AG04450 (cell line): ENCODE results near the gene APBA3. TPM values are rescaled to one million over a fixed set of nuclear protein-coding genes. Genes with fewer than 3 reads are reported as not detected.

ENCODE experiments used
- CTCF ChIA-PET: fragments of 300-600, 350-600 bp; formaldehyde crosslinking; extraction: SDS; loops from one replicate; lab custom pipeline; 2022; ENCODE audit warnings: antibody characterized with exemption, inconsistent platforms; lab: Charles Lee
- POLR2A ChIA-PET: fragments of 350-600 bp; formaldehyde crosslinking; extraction: SDS; loops from one replicate; lab custom pipeline; 2021; ENCODE audit warnings: antibody characterized with exemption, inconsistent platforms; lab: Yijun Ruan, JAX
- DNase-seq: peaks from one replicate; pipeline ENCODE4 v3.0.0-alpha.2; 2011; ENCODE audit warnings: low read depth, low spot score
- H3K27ac ChIP-seq: one replicate; pipeline ENCODE4 v1.5.1; 2012; ENCODE audit warnings: low read depth, low read length, control low read depth
- H3K27me3 ChIP-seq: one replicate; pipeline ENCODE4 v1.6.0; 2012; ENCODE audit warnings: low read length; ENCODE audit not compliant: control insufficient read depth, insufficient read depth
- H3K4me3 ChIP-seq: 2 replicates; pipeline ENCODE4 v1.5.1; 2011; ENCODE audit warnings: mild to moderate bottlenecking, low read depth, low read length, control low read depth
- H3K9me3 ChIP-seq: 2 replicates; pipeline ENCODE4 v1.5.1; 2012; ENCODE audit warnings: low read length; ENCODE audit not compliant: control insufficient read depth, insufficient read depth
- polyA plus RNA-seq: library from polyadenylated mRNA; depleted of rRNA; stranded (reverse); fragments of >200 nt; gene quantifications from 2 replicates; pipeline ENCODE4 v1.2.3, GENCODE V29; 2011
- TF ChIP-seq, protein P1 (sequence below): IDR thresholded peaks from 2 replicates; pipeline ENCODE4 v1.5.1; 2011; ENCODE audit warnings: low read depth, low read length, control low read depth, inconsistent platforms

The APBA3 gene
- polyA plus RNA-seq, 1 experiment = 5.4 TPM

DNA sequence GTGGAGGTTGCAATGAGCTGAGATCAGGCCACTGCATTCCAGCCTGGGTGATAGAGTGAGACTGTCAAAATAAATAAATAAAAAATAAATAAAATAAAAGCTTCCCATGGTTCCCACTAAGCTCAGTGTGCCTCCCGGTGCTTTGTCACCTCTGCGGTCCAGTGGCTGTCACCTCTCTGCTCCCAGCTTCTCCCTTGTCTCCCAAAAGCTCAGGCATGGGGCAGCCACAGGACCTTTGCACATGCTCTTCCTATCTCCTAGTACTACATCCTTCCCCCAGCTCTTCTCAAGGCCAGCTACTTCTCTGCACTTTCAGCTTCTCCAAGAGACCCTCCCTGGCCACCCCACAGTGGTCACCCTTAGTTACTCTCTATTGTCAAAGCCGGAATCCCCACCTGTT is 32.3 kb upstream of the APBA3 start:
- no peak overlapping the region for H3K4me3 ChIP-seq
- peaks cover 14% of the 10 kb centered on the region for H3K27me3 ChIP-seq
- TF ChIP-seq, protein P1, sequence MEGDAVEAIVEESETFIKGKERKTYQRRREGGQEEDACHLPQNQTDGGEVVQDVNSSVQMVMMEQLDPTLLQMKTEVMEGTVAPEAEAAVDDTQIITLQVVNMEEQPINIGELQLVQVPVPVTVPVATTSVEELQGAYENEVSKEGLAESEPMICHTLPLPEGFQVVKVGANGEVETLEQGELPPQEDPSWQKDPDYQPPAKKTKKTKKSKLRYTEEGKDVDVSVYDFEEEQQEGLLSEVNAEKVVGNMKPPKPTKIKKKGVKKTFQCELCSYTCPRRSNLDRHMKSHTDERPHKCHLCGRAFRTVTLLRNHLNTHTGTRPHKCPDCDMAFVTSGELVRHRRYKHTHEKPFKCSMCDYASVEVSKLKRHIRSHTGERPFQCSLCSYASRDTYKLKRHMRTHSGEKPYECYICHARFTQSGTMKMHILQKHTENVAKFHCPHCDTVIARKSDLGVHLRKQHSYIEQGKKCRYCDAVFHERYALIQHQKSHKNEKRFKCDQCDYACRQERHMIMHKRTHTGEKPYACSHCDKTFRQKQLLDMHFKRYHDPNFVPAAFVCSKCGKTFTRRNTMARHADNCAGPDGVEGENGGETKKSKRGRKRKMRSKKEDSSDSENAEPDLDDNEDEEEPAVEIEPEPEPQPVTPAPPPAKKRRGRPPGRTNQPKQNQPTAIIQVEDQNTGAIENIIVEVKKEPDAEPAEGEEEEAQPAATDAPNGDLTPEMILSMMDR = no peak
- H3K9me3 ChIP-seq = no peaks in the 10 kb centered on the region; the same call in none of the 2 replicates
- H3K27ac ChIP-seq = no peak overlapping the region
- POLR2A ChIA-PET = no interaction called here
- CTCF ChIA-PET = no interaction called here
- no peak for DNase-seq

DNA sequence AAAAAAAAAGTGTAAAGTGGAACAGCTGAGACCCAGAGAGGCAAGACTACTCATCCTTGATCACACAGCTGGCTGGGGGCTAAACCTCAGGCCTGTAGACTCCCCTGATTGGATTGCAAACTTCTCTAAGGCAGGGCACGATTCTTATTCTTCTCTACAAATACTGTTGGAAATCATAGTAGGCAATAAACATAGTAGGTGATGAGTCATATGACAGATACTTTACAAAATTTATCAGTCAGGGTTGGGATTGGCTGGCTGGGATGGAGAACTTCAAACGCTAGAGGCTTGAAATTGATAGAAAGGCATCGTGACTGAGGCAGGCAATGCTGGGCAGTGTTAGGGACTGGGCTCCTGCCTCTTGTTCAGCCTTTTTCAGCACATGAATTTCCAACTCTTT is 30.6 kb upstream of the APBA3 start:
- no peak overlapping the region for H3K4me3 ChIP-seq
- no peak for DNase-seq
- H3K27me3 ChIP-seq = peaks cover 13% of the 10 kb centered on the region
- ChIA-PET CTCF (no interaction called here), POLR2A (no interaction called here)
- no peak overlapping the region for H3K27ac ChIP-seq
- H3K9me3 ChIP-seq = no peaks in the 10 kb centered on the region; the same call in none of the 2 replicates
- TF ChIP-seq, protein P1 = no peak

DNA sequence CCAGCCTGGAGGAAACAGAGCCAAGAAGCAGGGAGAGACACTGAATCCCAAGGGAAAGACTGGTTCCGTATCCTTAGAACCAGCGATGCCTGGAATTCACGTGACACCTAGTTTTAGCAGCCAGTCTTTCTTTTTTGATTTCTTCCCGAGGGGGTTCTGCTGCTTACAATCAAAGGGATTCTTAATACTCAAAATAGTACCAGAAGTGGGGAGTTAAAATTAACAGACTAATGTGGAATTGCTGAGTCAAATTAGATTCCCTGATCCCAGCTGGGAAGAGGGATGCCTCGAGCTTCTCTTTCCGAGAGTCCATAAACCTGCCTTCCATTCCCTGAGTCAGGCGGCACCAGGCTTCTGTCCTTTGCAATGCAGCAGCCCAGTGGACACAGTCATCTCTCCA is 29.4 kb upstream of the APBA3 start:
- ChIA-PET CTCF (no interaction called here), POLR2A (no interaction called here)
- Histone ChIP-seq H3K27ac (no peak overlapping the region), H3K4me3 (no peak overlapping the region), H3K27me3 (peaks cover 17% of the 10 kb centered on the region), H3K9me3 (no peaks in the 10 kb centered on the region; the same call in none of the 2 replicates)
- TF ChIP-seq, protein P1 = no peak
- DNase-seq = no peak

DNA sequence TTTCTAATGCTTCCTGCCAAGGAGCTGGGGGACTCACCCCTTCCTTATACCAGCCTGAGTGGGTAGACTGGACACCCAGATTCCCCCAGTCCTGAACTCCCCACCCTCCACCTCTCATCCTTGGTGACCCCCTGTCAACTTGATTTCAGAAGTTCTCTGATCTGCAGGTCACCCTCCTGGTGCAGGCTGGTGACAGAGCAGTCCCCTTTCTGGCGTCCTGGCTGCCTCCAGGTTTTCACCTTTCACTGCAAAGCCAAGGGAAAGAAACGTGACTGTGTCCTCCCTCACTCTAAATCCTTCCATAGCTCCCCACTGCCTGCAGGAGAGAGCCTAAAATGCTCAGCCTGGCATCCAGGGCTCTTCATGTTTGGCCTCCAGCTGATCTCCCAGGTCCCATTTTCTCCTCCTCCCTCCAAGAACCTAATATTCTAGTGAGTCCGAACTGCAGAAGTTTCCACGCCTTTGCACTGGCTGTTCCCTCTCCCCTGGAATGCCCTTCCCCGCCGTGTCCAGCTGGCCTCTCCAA is 28.8 kb upstream of the APBA3 start:
- Histone ChIP-seq H3K27me3 (peaks cover 21% of the 10 kb centered on the region), H3K9me3 (no peaks in the 10 kb centered on the region; the same call in none of the 2 replicates), H3K27ac (no peak overlapping the region), H3K4me3 (no peak overlapping the region)
- TF ChIP-seq, protein P1 = no peak
- no peak for DNase-seq
- ChIA-PET POLR2A (no interaction called here), CTCF (no interaction called here)

DNA sequence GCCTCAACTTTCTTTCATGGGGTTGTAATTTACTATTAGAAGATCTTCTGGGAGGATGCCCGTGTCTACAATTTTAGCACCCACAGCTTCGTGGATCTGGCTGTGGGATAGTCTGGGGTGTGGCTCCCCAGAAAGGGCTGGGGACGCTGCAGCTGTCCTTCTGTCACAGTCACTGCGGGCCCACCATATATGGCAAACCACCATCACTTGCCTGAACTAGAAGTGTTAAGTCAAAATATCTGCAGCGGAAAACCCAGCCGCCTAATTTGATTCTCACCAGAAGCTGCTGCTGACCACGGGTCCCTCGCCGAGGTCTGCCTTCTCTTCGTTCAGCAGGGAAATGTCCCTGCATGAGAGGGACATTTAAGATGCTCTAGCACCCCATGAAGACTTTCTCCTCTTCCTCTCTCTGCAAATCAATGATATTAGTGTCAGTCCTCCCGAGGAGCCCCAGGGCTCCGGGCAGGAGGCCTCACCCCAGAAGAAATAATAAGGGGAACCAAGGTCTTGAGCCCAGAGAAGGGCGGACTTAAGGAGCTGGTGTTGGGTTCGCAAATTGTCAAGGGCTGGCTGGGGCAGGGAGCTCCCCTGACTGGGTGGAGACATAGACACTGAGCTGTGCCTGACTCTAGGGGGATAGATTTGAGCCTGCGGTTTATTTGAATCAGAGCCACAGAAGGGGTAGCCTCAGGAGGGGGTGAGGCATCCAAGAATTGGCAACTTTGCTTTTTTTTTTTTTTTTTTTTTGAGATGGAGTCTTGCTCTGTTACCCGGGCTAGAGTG is 27.7 kb upstream of the APBA3 start:
- CTCF ChIA-PET = no interaction called here
- POLR2A ChIA-PET = no interaction called here

More for the DNA sequence above, 27.7 kb upstream of the APBA3 start:
- no peaks in the 10 kb centered on the region; the same call in none of the 2 replicates for H3K9me3 ChIP-seq
- no peak overlapping the region for H3K27ac ChIP-seq
- H3K27me3 ChIP-seq = peaks cover 25% of the 10 kb centered on the region
- TF ChIP-seq, protein P1 = no peak
- no peak overlapping the region for H3K4me3 ChIP-seq
- no peak for DNase-seq
